Colon (tissue), 2 donors: ENCODE measurements around the gene AK6.
"Not testable (repeated sequence)": the region's sequence is repeated elsewhere in the genome, so short reads cannot be mapped to it uniquely, and the experiment has no call there.

Experiments
- FAIRE-seq: peaks from 2 replicates; lab custom pipeline; 2012; peaks lifted over from hg19 to GRCh38; lab: Jason Lieb, UNC
- donor health status: control.
- donor health status: control.

Gene AK6

GRCh38 chr5:69335341-69335935, 33.9 kb downstream of the AK6 start:
- no peak for FAIRE-seq

GRCh38 chr5:69334793-69335268, 34.5 kb downstream of the AK6 start:
- no peak for FAIRE-seq

- FAIRE-seq: not testable (repeated sequence)
These were observed 35.5 kb downstream of the AK6 start for GRCh38 chr5:69333668-69334315.

- no peak for FAIRE-seq
These were observed 37.5 kb downstream of the AK6 start for GRCh38 chr5:69331528-69332445.

- FAIRE-seq: no peak
These were observed 39.3 kb downstream of the AK6 start for GRCh38 chr5:69329905-69330489.

- no peak for FAIRE-seq
These were observed 43.0 kb downstream of the AK6 start for GRCh38 chr5:69326365-69326764.

GRCh38 chr5:69317391-69317790, 51.9 kb downstream of the AK6 start:
- FAIRE-seq: no peak

- no peak for FAIRE-seq
These were observed 53.3 kb downstream of the AK6 start for GRCh38 chr5:69315972-69316371.

GRCh38 chr5:69313428-69313827, 55.9 kb downstream of the AK6 start:
- no peak for FAIRE-seq

GRCh38 chr5:69312459-69313160, 56.7 kb downstream of the AK6 start:
- no peak for FAIRE-seq

GRCh38 chr5:69309380-69309779, 59.9 kb downstream of the AK6 start:
- FAIRE-seq: no peak

GRCh38 chr5:69308046-69308553, 61.2 kb downstream of the AK6 start:
- no peak for FAIRE-seq

- FAIRE-seq: no peak
These were observed 63.8 kb downstream of the AK6 start for GRCh38 chr5:69305512-69305911.
